HTR-8/SVneo (cell line): ENCODE results near the gene IL17RD.

Experiments used
- DNase-seq: peaks from one replicate; pipeline ENCODE4 v3.0.0; 2011; ENCODE audit warnings: low spot score, mixed read lengths; ENCODE audit not compliant: insufficient read length
- FAIRE-seq: peaks from 2 replicates; lab custom pipeline; 2011; peaks lifted over from hg19 to GRCh38; lab: Jason Lieb, UNC

Gene IL17RD

DNA sequence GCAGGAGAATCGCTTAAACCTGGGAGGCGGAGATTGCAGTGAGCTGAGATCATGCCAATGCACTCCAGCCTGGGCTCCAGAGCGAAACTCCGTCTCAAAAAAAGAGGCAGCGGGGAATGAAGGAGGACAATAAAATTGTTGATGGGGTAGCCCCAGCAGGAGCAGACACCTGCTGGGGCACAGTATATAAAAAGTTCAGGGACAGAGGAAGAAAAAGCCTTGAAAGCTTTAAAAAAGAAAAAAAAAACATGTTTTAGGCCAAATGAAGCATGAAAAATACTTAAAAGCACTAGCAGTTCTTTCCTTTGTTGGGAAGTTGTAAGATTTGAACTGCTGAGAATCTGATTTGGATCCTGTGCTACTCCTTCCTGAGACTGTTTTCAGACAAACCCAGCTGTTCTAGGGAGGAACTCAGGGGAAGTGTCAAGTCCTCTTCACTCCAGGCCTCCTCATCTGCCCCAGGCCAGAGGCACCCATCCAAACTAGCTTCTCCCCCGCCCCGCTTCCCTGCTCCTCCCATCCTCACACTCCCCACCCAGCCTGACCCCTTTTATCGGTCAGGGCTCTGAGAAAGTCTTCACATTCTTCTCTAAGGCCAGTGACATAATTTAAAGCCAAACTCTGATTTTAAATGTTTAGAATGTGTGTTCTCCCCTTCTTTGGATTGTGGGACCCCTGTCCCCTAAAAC lies 4.9 kb downstream of the IL17RD start:
- FAIRE-seq (no peak), DNase-seq (no peak)

DNA sequence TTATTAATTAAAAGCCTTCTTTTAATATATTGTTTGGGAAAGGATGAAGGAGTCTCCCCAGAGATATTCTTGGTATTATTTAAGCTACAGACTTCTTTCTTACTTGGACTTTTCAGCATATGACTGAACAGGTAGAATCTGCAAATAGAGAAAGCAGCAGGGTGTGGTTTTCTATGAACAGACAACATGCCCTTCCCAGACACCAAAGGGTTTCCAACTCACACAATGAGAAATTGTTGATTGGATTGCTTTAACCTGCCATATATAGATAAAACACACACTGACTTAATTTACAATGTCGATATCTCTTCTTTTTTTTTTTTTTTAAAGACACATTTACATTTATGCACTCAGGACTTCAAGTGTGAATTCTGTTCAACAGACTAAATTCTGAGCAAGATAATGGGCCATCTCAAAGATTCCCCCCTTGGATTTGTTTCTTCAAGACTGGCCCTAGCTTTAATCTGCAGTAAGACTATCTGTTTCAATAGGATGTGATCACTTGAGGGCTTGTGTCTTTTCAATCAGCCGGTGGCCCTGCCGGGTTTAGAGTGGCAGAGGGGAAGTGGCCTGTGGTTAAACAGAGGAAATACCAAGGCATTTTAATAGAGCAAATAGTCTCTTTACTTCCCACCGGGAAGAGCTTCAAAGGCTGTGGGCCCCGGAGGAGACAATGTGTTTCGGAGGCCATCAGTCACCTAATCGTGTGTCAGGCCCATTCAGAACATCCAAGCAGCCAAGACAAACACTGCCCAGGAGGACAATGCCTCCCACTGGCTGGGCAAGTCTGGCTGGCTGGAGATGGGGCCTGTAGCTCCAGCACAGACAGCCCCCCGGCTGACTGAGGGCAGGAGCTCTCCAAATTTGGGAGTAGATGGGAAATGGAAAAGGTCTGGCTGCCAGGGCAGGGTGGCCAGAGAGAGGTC lies 6.1 kb downstream of the IL17RD start:
- DNase-seq (no peak), FAIRE-seq (no peak)

DNA sequence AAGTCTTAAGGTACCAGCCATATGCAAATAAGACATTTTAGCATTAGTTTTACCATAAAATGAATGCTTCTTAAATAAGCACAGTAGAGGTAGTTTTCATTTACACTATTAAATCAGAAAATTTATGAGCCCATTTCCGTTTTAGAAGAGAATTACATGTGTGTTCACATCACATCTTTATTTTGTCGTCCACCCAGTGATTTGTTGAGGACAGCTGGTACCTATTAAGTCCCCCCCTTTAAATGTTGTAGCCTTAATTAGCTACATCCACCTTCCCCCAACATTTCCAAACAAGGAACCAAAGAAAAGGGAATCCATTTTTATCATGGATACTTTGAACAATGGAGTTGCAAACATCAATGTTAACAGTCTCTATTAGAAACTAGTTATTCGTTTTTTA lies 6.8 kb downstream of the IL17RD start:
- FAIRE-seq (no peak), DNase-seq (no peak)

DNA sequence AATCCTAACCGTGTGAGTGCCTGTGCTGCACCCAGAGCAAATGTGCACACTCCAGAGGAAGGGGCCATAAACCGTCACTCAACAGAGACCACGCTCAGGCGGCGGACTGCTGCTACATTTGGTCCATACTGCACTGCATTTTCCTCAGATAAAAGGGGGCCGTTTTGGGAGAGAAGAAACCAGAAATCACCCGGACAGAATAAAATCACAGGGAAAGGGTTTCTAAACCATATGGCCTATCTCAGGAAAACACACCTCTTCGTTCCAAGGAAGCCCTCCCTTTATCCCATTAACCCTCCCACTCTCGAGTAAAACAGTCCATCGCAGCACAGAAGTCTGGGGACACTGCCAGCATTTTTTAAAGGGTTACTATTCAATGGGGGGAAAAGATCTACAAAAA lies 7.6 kb downstream of the IL17RD start:
- no peak for DNase-seq
- FAIRE-seq, result no peak

DNA sequence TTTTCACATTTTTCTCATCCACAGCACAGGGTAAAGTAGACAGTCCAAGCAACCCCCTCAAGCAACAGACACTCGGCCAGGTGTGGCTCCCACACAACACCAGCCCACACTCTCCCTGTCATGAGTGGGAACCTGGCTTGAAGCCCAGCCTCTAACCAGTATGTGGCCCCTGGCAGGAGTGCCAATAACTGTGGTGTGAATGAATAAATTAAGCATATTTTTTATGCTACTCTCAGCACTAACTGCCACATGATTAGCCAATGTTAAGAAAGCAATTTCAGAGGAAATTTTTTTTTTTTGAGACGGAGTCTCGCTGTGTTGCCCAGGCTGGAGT lies 9.9 kb downstream of the IL17RD start:
- no peak for FAIRE-seq

DNA sequence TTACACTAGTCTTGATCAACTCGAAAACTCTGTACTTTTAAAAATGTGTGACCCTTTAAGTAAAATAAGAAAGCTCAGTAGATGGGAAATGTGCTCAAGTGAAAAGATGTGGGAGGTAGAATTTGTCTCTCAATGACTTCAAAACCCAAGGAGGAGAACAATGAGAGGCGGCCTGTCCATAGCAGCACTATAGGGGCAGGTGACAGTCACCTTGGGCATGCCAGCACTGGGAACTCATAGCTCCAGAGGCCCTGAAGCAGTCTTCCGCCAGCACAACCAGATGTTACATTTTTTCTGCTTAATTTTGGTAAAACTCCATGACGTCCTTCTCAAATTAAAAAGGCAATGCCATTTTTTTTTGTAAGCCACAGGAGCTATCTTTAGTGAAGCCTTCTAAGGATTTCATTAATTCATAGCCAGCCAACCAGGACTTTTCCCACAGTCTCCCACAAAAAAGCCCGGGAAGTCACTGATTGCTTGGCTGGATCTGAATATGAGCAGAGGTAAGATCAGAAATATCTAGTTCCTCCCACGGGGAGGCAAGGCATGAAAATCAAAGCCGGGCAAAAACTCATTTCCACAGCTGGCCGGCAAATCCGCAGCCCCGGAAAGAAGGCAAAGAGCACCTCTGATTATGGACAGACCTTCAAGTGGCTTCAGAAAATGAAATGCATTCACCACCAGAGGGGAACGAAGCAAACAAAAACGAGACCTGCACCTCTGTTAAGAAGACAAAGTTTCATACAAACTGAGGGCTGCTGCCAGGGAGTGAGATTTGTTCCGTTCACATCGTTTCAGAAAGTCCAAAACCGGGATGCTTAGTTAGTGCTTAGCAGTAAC lies 10.5 kb downstream of the IL17RD start:
- FAIRE-seq, result no peak
- DNase-seq, result no peak

More for the DNA sequence above, 9.9 kb downstream of the IL17RD start:
- no peak for DNase-seq

DNA sequence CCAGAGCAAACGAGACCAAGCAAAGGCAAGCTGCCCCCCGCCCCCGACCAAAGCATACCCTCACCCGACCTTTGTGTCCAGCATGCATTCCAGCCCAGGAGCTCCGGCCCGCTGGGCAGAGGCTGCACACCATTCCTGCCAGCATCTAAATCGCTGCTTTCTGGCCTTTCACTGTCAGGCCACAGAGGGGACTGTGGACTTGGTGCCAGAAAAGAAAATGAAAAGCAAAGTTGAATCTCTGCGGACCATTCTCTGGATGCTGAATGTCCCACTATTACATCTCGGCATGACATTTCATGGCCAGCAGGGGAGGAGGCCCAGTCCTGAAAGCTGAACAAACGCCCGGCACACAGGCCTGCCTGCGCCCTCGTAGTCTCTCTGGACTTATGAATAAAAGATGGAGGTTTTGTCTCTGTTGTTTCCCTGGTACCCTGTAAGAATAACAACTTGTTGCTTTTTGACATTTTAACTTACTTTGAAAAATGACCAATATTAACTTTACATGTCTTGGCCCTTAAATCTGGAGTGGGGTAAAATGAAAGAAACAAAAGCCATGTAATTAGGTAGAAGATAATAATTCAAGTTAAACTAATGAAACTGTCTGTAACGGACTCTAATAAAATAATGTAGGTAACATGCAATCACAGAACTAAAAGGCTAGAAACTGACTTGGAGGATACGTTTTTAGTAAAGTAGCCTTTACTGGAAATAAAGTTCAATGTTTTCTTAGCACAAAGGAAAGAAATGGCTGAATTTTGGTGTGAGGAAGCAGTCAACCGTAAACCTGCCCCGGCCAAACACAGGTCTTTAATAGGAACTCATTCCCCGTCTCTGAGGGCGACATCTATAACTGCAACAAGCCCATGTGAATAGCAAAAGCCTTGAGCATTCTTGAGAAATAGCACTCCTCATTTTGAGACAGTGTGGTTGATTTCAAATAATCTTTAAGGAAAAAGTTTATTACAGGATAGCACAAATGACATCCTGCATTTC lies 12.7 kb downstream of the IL17RD start:
- FAIRE-seq (no peak), DNase-seq (no peak)

DNA sequence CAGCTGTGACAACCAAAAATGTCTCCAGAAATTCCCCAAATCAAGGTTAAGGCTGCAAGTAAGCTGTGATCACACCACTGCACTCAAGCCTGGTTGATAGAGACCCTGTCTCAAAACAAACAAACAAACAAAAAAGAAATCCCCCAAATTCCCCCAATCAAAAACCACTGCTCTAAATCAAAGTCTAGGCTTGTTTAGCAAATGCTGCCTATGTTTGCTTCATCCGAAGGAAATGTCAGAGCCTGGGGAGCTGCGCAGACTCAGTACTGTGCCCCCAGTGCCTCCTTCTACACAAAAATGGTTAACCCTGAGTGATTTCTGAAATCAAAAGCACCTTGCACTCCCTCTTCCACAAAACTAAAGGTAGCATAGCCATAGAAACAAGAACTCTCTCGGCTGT lies 13.4 kb downstream of the IL17RD start:
- no peak for FAIRE-seq
- DNase-seq, result no peak

DNA sequence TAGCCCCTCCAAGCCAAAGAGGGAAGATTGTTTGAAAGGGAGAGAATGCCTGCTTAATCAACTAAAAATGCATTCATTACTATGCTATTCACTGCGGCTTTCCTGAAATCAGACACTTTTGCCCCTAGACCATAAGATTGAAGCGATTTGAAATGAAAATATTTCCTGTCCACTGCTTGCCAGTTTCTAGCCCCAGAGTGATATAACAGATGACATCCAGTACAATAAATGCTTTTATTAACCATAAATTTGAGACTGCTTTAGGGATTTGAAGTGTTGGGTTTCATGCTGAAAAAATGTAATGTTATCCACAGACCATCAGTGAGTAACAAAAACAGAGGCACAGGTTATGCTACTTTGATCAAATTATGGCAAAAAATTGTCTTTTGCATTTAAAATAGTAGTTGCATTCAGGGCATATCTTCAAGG lies 14.1 kb downstream of the IL17RD start:
- DNase-seq (no peak), FAIRE-seq (no peak)

DNA sequence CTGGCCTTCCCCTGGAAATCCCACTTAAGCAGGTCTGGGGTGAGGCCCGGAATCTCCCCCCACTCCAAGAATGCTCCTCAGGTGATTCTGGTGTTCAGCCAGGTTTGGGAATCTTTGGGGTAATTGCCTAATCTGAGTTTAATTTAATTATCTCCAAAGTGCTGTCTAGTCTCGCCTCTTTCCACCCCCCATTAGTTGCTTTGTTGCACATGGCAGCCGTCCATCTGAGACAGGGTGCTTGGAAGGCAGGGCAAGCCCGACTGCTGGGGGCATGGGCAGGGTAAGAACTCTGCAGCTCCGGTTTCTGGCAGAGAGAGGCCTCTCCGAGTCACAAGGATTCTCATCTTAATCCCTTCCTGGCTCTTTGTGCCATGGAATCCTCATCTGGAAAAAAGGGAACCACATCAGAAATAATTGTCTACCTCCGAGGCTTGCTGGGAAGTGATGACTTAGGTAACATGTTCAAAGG lies 15.0 kb downstream of the IL17RD start:
- DNase-seq (no peak), FAIRE-seq (no peak)

DNA sequence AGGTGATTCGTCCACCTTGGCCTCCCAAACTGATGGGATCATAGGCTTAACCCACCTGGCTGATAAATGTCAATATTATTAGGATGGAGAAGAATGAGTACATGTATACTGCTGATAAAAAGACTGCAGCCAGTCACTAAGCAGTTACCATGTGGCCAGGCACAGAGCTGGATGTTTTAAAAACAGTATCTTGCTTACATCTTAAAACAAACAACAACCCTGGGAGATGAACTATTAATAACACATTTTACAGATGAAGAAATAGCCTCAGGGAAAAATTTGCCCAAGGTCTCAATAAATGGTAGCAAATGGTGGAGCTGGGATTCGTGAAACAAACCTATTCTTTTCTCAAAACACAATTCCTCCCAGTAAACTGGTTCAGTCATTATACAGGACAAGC lies 18.1 kb downstream of the IL17RD start:
- FAIRE-seq, result no peak
- DNase-seq, result no peak

DNA sequence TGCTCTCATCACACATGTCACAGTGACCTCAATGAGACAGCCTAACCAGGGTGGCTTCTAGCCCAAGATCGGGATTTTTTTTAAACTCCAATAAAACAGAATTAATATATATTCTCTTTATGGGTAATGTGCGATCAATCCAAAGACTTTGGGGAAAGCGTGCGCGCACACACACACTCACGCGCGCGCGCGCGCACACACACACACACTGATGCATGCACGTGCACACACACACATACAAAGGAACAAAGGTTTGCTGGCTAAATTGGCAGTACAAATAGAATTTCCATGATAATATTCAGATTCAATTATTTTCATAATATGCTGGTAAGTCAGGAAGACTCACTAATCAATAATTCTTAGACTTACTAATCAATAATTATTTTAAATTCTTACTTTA lies 19.3 kb downstream of the IL17RD start:
- FAIRE-seq (no peak), DNase-seq (no peak)

DNA sequence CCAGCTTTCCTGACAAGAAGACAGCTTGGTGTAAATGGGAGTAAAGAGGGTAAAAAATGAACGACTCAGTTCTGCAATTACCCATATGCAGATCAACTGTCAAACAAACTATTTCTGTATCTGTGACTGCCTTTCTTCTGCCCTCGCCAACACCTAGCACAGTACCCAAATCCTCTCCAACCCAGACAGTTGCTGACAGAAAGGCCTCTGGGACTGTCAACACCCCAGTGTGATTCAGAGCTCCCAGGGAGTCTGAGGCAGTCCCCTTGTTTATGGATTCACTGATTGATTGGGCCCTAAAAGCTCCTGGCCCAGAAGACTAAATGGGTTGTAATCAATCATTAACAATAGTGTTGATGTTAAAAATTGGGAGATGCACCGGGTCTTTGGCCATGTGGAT lies 20.2 kb downstream of the IL17RD start:
- FAIRE-seq, result no peak
- no peak for DNase-seq

DNA sequence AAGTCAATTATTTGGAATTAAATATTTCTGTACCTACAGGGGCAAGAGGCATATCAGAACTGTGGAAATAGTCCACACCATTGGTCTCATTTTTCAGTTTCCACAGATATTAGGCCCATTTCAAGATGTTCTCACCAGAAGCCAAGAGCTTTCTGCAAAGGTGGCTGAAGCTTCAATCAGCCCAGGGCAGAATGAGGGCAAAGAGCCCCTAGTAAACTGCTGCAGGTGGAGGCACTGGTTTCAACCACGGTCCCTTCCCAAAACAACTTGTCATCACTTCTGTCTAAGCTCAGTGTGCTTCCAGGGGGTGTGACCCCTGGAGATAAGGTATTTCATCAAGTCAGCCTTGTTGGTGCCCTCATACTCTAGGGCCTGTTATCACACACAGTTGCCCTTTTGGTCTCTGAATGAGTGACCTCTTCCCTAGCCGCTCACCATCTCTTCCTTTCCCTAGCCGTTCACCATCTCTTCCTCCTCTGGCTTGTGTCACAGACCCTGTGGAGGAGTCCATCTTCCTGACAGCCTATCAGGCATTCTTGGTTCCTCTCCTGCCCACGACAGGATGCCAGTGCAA lies 21.2 kb downstream of the IL17RD start:
- FAIRE-seq (no peak), DNase-seq (no peak)

DNA sequence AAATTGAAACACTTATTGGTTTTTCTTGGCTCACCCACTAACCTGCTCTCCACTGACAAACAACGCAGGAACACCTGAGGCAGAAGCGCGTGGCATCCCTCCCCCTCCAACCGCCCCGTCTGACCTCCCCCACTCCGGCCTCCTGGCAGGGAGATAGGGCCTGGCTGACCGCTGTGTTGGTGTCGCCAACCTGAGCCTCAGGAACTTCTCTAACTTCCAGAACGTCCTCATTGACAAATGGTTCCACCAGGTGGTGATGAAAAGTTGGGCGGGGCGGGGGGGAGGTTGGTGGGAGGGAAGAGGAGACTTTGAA lies 22.8 kb downstream of the IL17RD start:
- DNase-seq (no peak), FAIRE-seq (no peak)

DNA sequence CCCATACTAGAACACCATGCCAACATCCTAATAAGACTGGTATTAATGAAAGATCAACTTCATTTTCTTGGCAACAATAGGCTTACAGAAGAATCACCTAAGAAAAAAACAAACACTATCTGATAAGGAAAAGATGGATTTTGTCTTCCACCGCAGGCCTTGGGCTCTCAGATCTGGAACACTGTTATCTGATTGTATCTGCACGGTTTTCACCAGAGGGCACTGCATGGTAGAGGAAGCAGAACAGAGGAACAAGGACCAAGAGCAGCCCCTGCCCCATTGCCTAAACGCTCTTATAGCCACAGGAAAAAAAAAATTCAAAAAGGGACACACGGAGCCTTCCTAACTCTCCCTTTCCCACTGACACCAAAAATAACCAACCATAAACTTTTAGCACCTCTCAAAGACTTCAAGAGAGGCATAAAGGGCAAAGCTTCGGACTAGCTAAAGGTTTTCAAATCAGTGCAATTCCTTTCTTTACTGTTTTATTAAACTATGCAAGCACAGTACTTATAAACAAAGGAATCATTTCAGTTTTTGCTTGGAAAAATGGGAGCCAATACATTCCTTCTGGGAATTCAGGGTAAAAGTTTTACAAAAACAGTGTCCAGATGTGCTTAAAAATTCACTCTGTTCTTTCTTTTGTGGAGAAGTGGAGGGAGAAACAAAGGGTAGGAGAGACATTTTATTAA lies 23.3 kb downstream of the IL17RD start:
- FAIRE-seq, result no peak
- no peak for DNase-seq

DNA sequence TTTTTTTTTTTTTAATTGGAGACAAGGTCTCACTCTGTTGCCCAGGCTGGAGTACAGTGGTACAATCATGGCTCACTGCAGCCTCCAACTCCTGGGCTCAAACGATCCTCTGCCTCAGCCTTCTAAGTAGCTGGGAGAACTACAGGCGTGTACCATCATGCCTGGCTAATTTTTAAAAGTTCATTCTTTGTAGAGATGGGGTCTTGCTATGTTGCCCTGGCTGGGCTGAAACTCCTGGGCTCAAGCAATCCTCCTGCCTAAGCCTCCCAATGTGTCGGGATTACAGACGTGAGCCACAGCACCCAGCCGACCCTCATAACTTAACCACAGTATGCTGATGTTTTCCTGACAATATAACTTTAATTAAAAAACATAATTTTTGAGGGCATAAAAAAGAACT lies 24.3 kb downstream of the IL17RD start:
- DNase-seq (no peak), FAIRE-seq (no peak)

DNA sequence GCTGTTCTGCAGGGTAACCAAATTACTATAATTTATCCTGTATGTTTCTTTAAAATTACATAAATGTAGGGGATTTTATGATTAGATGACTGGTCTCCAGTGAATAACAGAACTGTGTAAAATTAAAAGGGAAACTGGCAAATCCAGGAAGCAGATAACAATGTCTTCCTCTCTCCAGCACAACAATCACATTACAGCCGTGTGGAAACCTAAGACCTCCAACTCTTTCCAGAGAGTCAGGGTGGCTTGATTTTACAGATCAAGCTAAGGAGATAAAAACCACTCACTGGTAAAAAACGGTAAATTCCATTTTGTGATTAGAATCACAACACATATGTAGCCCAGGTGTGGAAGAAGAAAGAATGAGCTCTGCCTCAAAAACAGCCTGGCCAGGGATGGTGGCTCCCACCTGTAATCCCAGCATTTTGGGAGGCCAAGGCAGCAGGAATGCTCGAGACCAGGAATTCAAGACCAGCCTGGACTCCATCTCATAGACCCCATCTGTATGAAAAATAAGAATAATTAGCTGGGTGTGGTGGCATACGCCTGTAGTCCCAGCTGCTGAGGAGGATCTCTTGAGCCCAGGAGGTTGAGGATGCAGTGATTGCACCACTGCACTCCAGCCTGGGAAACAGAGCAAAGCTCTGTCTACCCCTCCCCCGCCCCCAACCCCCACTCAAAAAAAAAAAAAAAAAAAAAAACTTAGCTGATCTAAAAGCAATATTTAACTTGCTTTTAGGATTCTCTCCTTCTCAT lies 29.0 kb downstream of the IL17RD start:
- no peak for DNase-seq
- FAIRE-seq, result no peak
